HEK293 (cell line): ENCODE measurements around the gene CCDC201.
A peak's percentile ranks its signal among the peaks of the same experiment; 100 is the strongest.

ENCODE experiments used
- CTCF ChIA-PET: fragments of 350-600 bp; formaldehyde crosslinking; extraction: SDS; loops from one replicate; lab custom pipeline; 2021; ENCODE audit warnings: antibody characterized with exemption; lab: Yijun Ruan, JAX
- POLR2A ChIA-PET: fragments of 300-600 bp; formaldehyde crosslinking; extraction: SDS; loops from one replicate; lab custom pipeline; 2020; ENCODE audit warnings: antibody characterized with exemption, inconsistent platforms; lab: Yijun Ruan, JAX
- H3K27ac ChIP-seq: fragments of 200-500 bp; sonication (Bioruptor generic); 2 replicates; pipeline ENCODE4 v1.5.1; 2014; ENCODE audit warnings: low read depth, low read length, control low read depth, inconsistent platforms; ENCODE audit errors: extremely low read depth
- H3K36me3 ChIP-seq, 2 experiments: fragments of 200-500 bp in 1 of 2; sonication (Bioruptor generic) in 1 of 2; 1 replicate in 1 of 2; 2 replicates in 1 of 2; pipeline ENCODE4 v1.5.1; 2014 to 2017; ENCODE audit warnings: inconsistent platforms in 2 of 2, low read length in 2 of 2; ENCODE audit not compliant: control insufficient read depth in 2 of 2, insufficient read depth in 1 of 2
- H3K4me1 ChIP-seq: fragments of 200-500 bp; sonication (Bioruptor generic); 2 replicates; pipeline ENCODE4 v1.5.1; 2014; ENCODE audit warnings: mild to moderate bottlenecking, low read length, inconsistent platforms; ENCODE audit not compliant: control insufficient read depth, insufficient read depth
- H3K4me3 ChIP-seq: 2 replicates; pipeline ENCODE4 v1.5.1; 2011; ENCODE audit warnings: low read depth, mild to moderate bottlenecking, control low read depth, low read length, moderate library complexity
- H3K9me3 ChIP-seq: fragments of 200-500 bp; sonication (Bioruptor generic); 2 replicates; pipeline ENCODE4 v1.5.1; 2014; ENCODE audit warnings: low read depth, low read length, inconsistent platforms; ENCODE audit not compliant: control insufficient read depth, insufficient read depth
- FEZF1 ChIP-seq: fragments of 450-650 bp; formaldehyde crosslinking; IDR thresholded peaks from 2 replicates; pipeline ENCODE4 v1.5.1; 2016; ENCODE audit warnings: missing biosample characterization, missing genetic modification characterization
- MZF1 ChIP-seq: fragments of 450-650 bp; formaldehyde crosslinking; IDR thresholded peaks from 2 replicates; pipeline ENCODE4 v1.5.1; 2017; ENCODE audit warnings: missing biosample characterization, missing genetic modification characterization, borderline replicate concordance
- REPIN1 ChIP-seq: fragments of 450-650 bp; formaldehyde crosslinking; IDR thresholded peaks from 2 replicates; pipeline ENCODE4 v1.5.1; 2017; ENCODE audit warnings: missing biosample characterization, missing genetic modification characterization, low read depth
- REST ChIP-seq: fragments of 450-650 bp; formaldehyde crosslinking; IDR thresholded peaks from 2 replicates; pipeline ENCODE4 v1.5.1; 2016; ENCODE audit warnings: missing biosample characterization, missing genetic modification characterization
- TRIM28 ChIP-seq: IDR thresholded peaks from 2 replicates; pipeline ENCODE4 v1.6.1; 2011; ENCODE audit warnings: low read length, control low read depth, borderline replicate concordance
- ZBTB44 ChIP-seq: fragments of 450-650 bp; IDR thresholded peaks from 2 replicates; pipeline ENCODE4 v1.5.1; 2018; ENCODE audit warnings: missing biosample characterization, mild to moderate bottlenecking, missing genetic modification characterization
- ZFP37 ChIP-seq: fragments of 450-650 bp; formaldehyde crosslinking; IDR thresholded peaks from 2 replicates; pipeline ENCODE4 v1.5.1; 2016; ENCODE audit warnings: missing biosample characterization, missing genetic modification characterization
- ZNF121 ChIP-seq: fragments of 450-650 bp; formaldehyde crosslinking; IDR thresholded peaks from 2 replicates; pipeline ENCODE4 v1.5.1; 2016; ENCODE audit warnings: missing biosample characterization, missing genetic modification characterization
- ZNF146 ChIP-seq: fragments of 450-650 bp; formaldehyde crosslinking; IDR thresholded peaks from 2 replicates; pipeline ENCODE4 v1.5.1; 2016; ENCODE audit warnings: missing biosample characterization, missing genetic modification characterization
- ZNF16 ChIP-seq: fragments of 450-650 bp; formaldehyde crosslinking; IDR thresholded peaks from 2 replicates; pipeline ENCODE4 v1.5.1; 2016; ENCODE audit warnings: low read depth, missing biosample characterization, missing genetic modification characterization
- ZNF354C ChIP-seq: fragments of 450-650 bp; formaldehyde crosslinking; IDR thresholded peaks from 2 replicates; pipeline ENCODE4 v1.5.1; 2016; ENCODE audit warnings: missing biosample characterization, missing genetic modification characterization, low read depth, borderline replicate concordance
- ZNF362 ChIP-seq: fragments of 450-650 bp; formaldehyde crosslinking; IDR thresholded peaks from 2 replicates; pipeline ENCODE4 v1.5.1; 2016; ENCODE audit warnings: missing biosample characterization, missing genetic modification characterization
- ZNF394 ChIP-seq: fragments of 450-650 bp; formaldehyde crosslinking; IDR thresholded peaks from 2 replicates; pipeline ENCODE4 v1.5.1; 2016; ENCODE audit warnings: missing biosample characterization, missing genetic modification characterization, mild to moderate bottlenecking, moderate library complexity, borderline replicate concordance
- ZNF426 ChIP-seq: fragments of 450-650 bp; formaldehyde crosslinking; IDR thresholded peaks from 2 replicates; pipeline ENCODE4 v1.5.1; 2017; ENCODE audit warnings: missing biosample characterization, missing genetic modification characterization, mild to moderate bottlenecking, inconsistent platforms, moderate library complexity
- ZNF449 ChIP-seq: fragments of 450-650 bp; formaldehyde crosslinking; IDR thresholded peaks from 2 replicates; pipeline ENCODE4 v1.5.1; 2017; ENCODE audit warnings: missing biosample characterization, mild to moderate bottlenecking, missing genetic modification characterization, moderate library complexity
- ZNF48 ChIP-seq: fragments of 450-650 bp; formaldehyde crosslinking; IDR thresholded peaks from 2 replicates; pipeline ENCODE4 v1.5.1; 2016; ENCODE audit warnings: missing biosample characterization, missing genetic modification characterization
- ZNF555 ChIP-seq: fragments of 450-650 bp; formaldehyde crosslinking; conservative IDR thresholded peaks from 2 replicates; pipeline ENCODE4 v1.5.1; 2017; ENCODE audit warnings: missing biosample characterization, mild to moderate bottlenecking, missing genetic modification characterization, inconsistent platforms
- ZNF560 ChIP-seq: fragments of 450-650 bp; formaldehyde crosslinking; IDR thresholded peaks from 2 replicates; pipeline ENCODE4 v1.5.1; 2017; ENCODE audit warnings: missing biosample characterization, missing genetic modification characterization, borderline replicate concordance
- ZNF621 ChIP-seq: fragments of 450-650 bp; formaldehyde crosslinking; IDR thresholded peaks from 2 replicates; pipeline ENCODE4 v1.5.1; 2017; ENCODE audit warnings: missing biosample characterization, missing genetic modification characterization
- ZNF623 ChIP-seq: fragments of 450-650 bp; formaldehyde crosslinking; IDR thresholded peaks from 2 replicates; pipeline ENCODE4 v1.5.1; 2016; ENCODE audit warnings: missing biosample characterization, missing genetic modification characterization
- ZNF626 ChIP-seq: fragments of 450-650 bp; sonication (Bioruptor Pico); formaldehyde crosslinking; IDR thresholded peaks from 2 replicates; pipeline ENCODE4 v1.5.1; 2018; ENCODE audit warnings: missing biosample characterization, missing genetic modification characterization, inconsistent platforms
- ZNF658 ChIP-seq: fragments of 450-650 bp; formaldehyde crosslinking; IDR thresholded peaks from 2 replicates; pipeline ENCODE4; 2016; ENCODE audit warnings: missing biosample characterization, missing genetic modification characterization
- ZNF664 ChIP-seq: fragments of 450-650 bp; formaldehyde crosslinking; IDR thresholded peaks from 2 replicates; pipeline ENCODE4 v1.5.1; 2016; ENCODE audit warnings: missing biosample characterization, missing genetic modification characterization
- ZNF843 ChIP-seq: fragments of 450-650 bp; formaldehyde crosslinking; IDR thresholded peaks from 2 replicates; pipeline ENCODE4 v1.5.1; 2016; ENCODE audit warnings: missing biosample characterization, missing genetic modification characterization
- ZXDB ChIP-seq: fragments of 450-650 bp; formaldehyde crosslinking; IDR thresholded peaks from 2 replicates; pipeline ENCODE4 v1.5.1; 2016; ENCODE audit warnings: missing biosample characterization, missing genetic modification characterization

Gene CCDC201

GRCh38 chr7:45898222-45898621, 25.3 kb upstream of the CCDC201 start:
- ChIA-PET POLR2A (interaction anchor here (0.5 kb wide), 1 partner anchor 1075 kb away, joined by 3 read pairs; no protein-coding TSS in a partner anchor), CTCF (interaction anchor here (0.7 to 1.0 kb wide), 2 partner anchors 19 to 41 kb away, joined by 3 read pairs; no protein-coding TSS in a partner anchor)
- H3K4me3 ChIP-seq, result no peak overlapping the region
- H3K36me3 ChIP-seq, result no peaks in the 10 kb centered on the region
- TF ChIP-seq ZNF843 (tag by site-specific recombination) (no peak), ZNF354C (tag by site-specific recombination) (no peak), ZNF621 (tag by site-specific recombination) (no peak), ZXDB (tag by site-specific recombination) (no peak), FEZF1 (tag by site-specific recombination) (no peak), ZBTB44 (tag by site-specific recombination) (no peak), ZNF362 (tag by site-specific recombination) (no peak), ZNF121 (tag by site-specific recombination) (no peak), ZNF658 (tag by site-specific recombination) (no peak), ZFP37 (tag by site-specific recombination) (no peak), TRIM28 (no peak), ZNF623 (tag by site-specific recombination) (no peak), ZNF664 (no peak), ZNF48 (tag by site-specific recombination) (no peak), ZNF626 (no peak), REST (tag by site-specific recombination) (no peak), MZF1 (tag by site-specific recombination) (no peak)
- no peaks in the 10 kb centered on the region for H3K4me1 ChIP-seq
- H3K9me3 ChIP-seq, result no peaks in the 10 kb centered on the region
- H3K27ac ChIP-seq, result no peak overlapping the region

- Histone ChIP-seq H3K9me3 (no peaks in the 10 kb centered on the region), H3K4me1 (no peaks in the 10 kb centered on the region), H3K27ac (no peak overlapping the region), H3K36me3 (no peaks in the 10 kb centered on the region), H3K4me3 (no peak overlapping the region)
- 0 out of 2 replicates have a peak, but pooled peaks have one; percentile 54 for TF ChIP-seq ZNF394 (tag by site-specific recombination)
- TF ChIP-seq ZNF449 (tag by site-specific recombination), result no peak
- TF ChIP-seq ZNF354C (tag by site-specific recombination), result no peak
- TF ChIP-seq REPIN1 (tag by site-specific recombination), result no peak
- TF ChIP-seq ZFP37 (tag by site-specific recombination), result no peak
- TF ChIP-seq ZNF146 (tag by site-specific recombination), result no peak
- 0 out of 2 replicates have a peak, but pooled peaks have one; percentile 17 for TF ChIP-seq ZNF555
- TF ChIP-seq ZNF560 (tag by site-specific recombination), result no peak
- peak; percentile 35 for TF ChIP-seq ZNF426 (tag by site-specific recombination)
- TF ChIP-seq ZNF16, result no peak
- CTCF ChIA-PET, result no interaction called here
- POLR2A ChIA-PET, result no interaction called here
These were observed 24.3 kb upstream of the CCDC201 start for GRCh38 chr7:45897042-45897690.
